ENCODE results near the gene LCN10.
"Not testable (repeated sequence)": the region's sequence is repeated elsewhere in the genome, so short reads cannot be mapped to it uniquely, and the experiment has no call there.

LCN10 gene

DNA sequence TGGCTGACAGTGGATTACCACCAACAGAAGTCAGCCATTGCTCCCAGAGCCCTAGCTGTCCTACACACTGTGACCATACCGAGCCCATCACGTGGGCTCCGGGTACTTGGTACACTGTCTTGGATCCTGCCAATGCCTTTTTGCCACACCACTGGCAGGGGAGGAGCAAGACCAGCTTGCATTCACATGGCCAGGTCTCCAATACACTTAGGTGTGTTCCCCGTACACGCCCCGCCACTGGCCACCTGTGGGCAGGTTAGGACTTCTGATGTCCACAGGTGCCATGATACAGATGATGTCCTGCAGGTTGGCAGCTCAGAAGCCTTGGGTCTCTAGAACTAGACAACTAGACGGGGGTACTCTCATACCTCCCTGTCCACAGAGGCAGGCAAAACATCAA lies 35.7 kb downstream of the LCN10 start:
- FAIRE-seq, result no peak
- no peak for DNase-seq (ENCODE audit: insufficient read length, low spot score)

DNA sequence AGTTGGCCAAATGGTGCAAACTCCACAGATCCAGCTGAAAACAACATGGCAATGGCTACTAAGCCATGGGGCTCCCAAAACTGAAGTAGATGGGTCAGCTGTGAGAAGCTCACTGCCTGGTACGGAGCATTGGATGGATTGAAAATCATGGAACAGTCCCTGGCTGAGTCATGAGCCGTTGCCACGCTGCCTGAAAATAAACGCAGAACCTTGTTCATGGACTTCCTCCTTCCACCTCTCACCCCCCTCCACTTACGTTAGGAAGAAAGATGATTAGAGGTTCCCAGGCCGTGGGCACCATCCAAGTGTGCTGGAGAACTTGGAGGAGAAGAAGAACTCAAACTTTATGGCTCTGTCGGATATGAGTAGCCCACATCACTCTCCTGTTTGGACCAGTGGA lies 37.2 kb downstream of the LCN10 start:
- DNase-seq (ENCODE audit: insufficient read length, low spot score), result no peak
- no peak for FAIRE-seq

DNA sequence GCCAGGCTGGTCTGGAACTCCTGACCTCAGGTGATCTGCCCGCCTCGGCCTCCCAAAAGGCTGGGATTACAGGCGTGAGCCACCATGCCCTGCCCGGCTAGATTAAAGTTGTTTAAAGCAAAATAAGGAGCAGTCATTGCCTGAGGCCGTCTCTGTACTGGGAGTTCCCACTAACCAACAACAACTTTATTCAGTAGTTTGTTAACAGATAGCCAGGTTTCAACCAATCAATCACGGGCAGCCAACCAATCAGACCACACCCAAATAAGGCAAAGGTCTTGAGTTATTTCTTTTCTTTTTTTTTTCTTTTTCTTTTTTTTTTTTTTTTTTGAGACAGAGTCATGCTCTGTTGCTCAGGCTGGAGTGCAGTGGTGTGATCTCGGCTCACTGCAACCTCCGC lies 38.0 kb downstream of the LCN10 start:
- FAIRE-seq; DNase-seq (ENCODE audit: insufficient read length, low spot score): not testable (repeated sequence)

DNA sequence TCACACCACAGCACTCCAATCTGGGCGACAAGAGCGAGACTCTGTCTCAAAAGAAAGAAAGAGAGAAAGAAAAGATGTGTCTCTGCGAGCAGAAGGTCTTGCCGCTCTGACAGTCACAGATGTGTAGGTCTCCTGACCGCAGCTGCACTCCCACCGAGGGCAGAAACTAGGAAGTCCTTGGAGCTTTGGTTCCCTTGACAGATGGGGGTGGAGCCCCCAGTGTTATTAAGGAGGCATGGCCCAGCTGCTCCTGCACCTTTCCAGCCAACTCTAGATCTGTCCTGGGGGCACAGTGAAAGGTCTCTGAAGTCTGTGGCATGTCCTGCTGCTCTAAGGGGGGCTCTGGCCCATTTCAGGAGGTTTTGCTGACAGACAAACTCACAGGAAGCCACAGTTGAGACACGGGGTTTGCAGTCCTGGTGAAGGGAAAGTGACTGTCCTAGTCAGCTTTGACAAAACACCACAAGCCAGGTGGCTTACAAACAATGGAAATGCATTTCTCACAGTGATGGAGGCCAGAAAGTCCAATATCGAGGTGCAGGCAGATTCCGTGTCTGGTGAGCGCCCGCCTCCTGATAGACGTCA lies 39.4 kb downstream of the LCN10 start:
- FAIRE-seq (no peak), DNase-seq (ENCODE audit: insufficient read length, low spot score) (no peak)

DNA sequence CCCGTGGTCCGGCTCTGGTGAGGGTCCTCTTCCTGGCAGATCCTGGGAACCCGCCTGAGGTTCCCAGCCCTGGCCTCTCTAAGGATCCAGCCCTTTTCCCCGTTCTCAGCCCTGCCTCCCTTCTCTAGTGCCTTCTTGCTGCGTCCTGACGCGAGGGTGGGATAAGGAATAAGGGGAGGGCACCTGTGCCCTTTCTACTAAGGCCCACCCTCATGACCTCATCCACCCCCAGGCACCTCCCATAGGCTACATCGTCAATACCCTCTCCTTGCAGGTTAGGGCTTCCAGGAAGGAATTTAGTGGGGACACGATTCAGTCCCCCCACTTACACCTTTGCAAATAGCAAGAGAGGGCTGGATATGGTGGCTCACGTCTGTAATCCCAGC lies 41.1 kb downstream of the LCN10 start:
- FAIRE-seq, result no peak
- DNase-seq (ENCODE audit: insufficient read length, low spot score), result no peak

DNA sequence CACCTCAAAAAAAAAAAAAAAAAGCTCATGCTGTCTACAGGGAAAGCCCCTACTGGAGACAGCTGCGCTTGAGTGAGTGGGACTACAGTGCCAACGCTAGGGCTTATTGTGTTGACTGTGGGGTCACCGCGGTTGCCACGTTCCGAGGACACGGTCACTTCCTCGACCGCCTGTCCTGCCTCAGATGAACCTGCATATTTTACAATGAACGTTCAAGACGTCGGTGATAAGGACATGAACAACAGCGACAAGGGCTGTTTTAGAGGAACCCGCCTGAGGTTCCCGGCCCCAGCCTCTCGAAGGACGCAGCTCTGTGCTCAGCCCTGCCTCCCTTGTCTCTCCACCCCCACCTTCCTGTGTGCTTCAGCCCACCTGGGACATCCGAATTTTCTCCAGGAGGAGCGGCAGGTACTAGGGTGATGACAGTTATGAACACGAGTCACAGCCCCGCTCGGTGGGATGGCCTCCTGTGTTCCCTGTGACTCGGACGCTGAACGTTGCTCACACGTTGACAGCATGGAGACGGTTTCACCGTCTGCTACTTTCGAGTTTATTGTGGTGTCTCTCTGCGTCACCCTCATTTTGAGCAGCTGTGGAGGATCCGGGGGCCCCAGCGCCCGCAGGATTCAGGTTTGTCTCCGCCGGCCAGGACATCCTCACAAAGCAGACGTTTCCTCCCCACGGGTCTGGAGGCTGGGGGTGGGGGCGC lies 41.6 kb downstream of the LCN10 start:
- FAIRE-seq, result peak; percentile 80
- DNase-seq (ENCODE audit: insufficient read length, low spot score), result peak; percentile 68

DNA sequence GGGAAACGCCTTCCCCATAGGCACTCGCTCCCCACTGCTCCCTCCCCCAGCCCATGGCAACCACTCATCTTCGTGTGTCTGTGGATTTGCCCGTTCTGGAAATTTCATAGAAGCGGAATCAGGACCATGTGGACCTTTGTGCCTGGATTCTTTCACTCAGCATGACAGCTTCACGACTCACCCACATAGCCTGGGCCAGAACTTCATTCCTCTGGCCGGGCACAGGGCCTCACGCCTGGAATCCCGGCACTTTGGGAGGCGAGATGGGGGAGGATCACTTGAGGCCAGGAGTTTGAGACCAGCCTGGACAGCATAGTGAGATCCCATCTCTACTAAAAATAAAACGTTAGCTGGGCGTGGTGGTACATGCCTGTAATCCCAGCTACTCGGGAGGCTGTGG lies 42.4 kb downstream of the LCN10 start:
- FAIRE-seq (no peak), DNase-seq (ENCODE audit: insufficient read length, low spot score) (no peak)

DNA sequence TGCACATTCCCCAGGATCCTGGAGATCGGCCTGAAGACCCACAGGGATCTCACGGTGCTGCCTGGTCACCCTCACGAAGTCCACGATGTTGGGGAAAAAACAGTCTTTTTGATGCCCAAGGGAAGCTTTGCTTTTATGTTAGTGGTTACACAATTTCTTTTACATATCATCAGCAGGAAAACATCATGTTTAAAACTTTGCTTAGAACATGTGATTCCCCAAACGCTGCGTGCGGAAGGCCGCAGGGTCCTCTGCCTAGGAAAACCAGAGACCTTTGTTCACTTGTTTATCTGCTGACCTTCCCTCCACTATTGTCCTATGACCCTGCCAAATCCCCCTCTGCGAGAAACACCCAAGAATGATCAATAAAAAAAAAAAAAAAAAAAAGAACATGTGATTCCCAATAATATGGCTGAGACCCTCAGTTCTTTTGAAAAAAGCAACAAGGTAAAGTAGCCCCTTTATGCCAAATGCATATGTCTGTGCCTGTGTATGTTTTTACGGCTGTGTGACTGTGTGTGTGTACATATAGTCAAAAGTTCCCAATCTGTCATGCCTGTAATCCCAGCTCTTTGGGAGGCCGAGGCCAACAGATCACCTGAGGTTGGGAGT lies 44.0 kb downstream of the LCN10 start:
- DNase-seq (ENCODE audit: insufficient read length, low spot score), result no peak

DNA sequence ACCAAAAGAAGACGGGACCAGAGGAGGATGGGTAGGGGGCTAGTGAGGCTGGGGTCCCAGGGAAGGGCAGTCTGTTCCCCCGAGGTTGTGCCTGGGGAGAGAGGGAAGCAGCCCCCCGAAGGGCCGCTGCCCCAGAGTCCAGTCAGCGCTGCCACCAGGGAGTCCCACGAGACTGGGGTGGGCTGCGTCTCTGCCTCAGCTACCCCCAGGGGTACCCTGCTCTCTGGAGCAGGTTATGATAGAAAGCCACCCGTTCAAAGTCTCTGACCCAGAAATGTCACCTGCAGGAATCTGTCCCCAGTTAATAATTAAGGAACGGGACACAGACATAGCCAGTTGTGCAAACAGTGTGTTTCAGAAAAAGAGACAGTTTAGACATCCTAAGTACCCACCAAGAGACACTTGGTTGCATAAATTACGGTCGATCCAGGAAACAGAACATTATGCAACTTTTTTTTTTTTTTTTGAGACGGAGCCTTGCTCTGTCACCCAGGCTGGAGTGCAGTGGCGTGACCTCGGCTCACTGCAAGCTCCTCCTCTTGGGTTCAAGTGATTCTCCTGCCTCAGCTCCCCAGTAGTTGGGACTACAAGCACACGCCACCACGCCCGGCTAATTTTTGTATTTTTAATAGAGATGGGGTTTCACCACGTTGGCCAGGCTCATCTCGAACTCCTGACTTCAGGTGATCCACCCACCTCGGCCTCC lies 44.8 kb downstream of the LCN10 start:
- DNase-seq (ENCODE audit: insufficient read length, low spot score), result no peak
- no peak for FAIRE-seq

More for the DNA sequence above, 44.0 kb downstream of the LCN10 start:
- no peak for FAIRE-seq

DNA sequence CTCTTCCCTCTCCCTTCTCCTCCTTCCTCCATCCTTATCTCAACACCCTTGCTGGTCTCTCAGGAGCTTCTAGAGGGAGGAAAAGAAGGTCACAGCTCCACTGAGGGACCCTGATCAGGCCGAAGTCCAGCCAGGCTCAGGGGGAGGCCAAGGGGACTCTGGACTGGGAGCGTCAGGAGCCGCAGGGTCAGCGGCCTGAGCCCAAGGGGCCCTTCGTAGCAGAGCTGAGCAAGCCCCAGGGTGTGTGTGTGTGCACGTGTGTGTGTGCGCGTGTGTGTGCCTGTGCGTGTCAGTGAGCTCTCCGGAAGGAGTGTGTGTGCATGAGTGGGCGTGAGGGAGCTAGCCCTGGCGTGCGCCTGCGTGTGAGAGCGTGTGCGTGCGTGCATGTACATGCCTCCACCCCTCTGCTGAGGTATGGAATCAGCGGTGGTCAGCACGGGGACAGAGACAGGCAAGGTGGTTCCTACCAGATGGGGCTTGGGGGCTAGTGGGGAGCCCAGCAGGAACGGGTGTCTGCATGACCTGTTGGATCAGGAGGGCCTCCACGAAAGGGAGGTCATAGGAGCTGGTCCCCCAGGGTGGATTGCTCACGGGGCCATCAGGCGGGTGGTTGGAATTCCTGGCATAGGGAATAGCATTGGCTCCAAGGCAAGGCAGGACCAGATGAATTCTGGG lies 45.5 kb downstream of the LCN10 start:
- FAIRE-seq, result no peak
- no peak for DNase-seq (ENCODE audit: insufficient read length, low spot score)

DNA sequence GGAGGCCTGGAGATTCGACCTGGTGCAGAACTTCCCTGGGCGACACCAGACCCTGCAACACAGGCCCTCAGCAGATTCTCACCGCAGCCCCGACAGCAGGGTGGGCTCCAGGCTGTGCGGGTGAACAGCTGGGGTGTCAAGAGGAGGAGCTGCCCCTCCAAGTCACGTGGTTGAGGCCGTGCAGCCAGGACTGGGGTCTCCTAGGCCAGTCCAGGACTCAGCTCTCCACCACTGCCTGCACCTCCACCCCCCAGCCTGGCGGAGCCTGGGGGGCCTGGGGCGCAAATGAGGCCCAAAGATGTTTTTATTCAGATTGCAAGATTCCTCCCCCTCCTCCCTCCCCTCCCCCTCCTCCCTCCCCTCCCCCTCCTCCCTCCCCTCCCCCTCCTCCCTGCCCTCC lies 46.2 kb downstream of the LCN10 start:
- DNase-seq (ENCODE audit: insufficient read length, low spot score), result no peak
- no peak for FAIRE-seq

DNA sequence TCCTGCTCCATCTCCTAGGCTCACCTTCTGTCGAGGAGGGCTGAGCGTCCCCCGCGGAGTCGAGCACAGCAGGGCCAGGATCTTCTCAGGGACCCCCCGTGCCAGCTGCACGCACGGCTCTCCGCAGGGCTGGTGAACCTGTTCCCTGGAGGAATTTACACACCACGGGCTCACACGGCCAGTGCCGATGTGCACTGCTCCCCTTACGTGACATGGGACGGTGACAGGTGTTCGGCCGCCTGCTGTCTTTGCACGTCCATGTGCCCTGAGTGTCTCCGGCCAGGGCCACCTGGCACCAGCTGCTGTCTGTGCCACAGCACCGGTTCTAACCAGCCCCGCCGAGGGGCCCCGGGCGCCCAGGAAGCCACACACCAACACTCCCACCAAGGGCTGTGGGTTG lies 46.8 kb downstream of the LCN10 start:
- DNase-seq (ENCODE audit: insufficient read length, low spot score) (no peak), FAIRE-seq (no peak)

DNA sequence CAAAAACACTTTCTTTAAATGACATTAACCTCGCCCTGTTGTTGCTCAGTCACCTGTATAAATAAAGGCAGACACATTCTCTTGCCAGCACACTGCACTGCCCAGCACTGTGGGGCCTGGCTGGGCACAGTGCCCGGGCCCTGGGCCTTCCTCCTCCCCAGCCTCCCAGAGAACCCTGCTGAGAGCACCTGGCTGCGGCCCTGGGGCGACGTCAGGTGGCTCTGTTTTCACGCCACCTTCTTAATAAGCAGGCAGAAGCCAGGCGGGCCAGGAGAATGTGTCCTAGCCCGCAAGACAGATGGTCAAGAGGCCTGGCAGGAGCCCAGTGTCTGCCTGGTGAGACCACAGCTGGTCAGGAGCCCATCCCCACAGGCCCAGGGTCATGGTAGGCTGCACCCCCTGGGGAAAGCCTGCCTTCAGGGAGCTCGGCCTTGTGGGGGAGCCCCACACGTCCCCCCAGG lies 47.3 kb downstream of the LCN10 start:
- DNase-seq (ENCODE audit: insufficient read length, low spot score), result no peak
- no peak for FAIRE-seq

DNA sequence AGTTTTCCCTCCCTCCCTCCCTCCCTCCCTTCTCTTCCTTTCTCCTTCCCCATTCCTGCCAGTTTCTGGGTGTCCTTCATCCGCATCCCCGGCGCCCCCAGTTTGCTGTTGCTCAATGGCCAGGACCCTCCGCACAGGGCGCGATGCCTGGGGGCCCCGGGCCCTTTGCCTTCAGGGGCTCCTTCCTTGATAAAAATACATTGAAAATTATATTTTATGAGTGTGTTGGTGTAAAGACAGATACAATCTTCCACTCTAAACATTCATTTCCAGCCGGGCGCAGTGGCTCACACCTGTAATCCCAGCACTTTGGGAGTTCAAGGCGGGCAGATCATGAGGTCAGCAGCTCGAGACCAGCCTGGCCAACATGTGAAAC lies 47.9 kb downstream of the LCN10 start:
- no peak for FAIRE-seq

DNA sequence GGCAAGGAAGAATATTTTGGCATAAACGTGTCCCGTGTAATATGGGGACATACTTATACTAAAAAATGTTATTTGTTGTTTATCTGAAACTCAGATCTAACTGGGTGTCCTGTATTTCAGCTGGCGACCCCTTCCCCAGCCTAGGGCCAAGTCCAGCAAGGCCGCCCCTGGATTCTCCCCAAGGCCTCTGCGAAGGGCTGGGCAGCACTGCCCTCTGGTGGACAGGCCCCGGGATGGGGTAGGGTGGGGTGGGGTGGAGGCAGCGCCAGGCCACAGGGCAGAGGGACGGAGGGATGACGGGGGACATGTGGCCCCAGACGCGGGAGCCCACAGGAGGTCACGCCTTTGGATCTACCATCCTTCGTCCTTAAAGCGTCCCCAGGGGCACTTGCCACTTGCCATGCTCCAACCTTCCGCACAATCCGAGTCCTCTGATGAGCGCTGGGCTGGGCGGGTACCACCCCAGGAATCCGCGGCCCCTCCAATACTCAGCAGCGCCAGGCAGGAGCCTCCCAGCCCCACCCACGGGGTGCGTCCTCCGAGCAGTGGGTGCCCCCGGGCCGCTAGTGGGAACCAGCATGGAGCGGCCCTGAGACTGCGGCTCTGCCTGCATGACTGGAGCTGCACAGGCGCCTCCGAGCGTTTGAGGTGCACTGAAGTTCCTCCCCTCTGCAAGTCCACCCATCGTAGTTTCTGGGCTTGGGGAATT lies 48.4 kb downstream of the LCN10 start:
- FAIRE-seq, result no peak
- DNase-seq (ENCODE audit: insufficient read length, low spot score), result no peak

More for the DNA sequence above, 47.9 kb downstream of the LCN10 start:
- DNase-seq (ENCODE audit: insufficient read length, low spot score), result no peak

DNA sequence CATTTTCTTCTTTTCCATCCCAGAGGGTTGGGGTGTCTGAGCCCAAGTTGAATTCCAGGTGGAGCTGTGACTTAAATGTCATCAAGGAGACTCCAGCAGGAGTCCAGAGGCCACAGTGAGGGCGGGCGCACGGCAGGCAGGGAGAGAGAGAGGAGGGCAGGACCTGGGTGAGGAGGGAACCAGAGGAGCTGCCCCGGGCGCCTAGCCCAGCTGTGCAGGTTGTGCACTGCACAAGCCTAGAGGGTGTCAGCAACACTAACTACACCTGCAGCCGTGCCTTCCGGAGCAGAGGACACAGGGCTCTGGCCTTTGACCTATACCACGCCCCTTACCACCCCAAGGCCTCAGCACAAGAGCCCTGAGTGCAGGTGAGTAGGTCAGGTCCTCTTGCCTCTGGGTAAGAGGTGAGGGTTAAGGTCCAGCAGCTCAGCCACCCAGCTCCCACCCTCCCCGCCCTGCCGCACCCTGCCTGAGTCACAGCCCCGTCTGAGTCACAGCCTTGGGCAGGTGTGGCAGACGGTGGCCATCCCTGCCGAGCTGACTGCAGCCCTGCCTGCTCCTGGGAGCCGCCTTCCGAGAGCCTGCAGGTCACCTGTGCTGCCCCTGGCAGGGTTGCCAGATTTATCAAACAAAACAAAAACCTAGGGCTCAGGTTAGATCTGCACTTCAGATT lies 49.1 kb downstream of the LCN10 start:
- DNase-seq (ENCODE audit: insufficient read length, low spot score), result no peak
- no peak for FAIRE-seq

DNA sequence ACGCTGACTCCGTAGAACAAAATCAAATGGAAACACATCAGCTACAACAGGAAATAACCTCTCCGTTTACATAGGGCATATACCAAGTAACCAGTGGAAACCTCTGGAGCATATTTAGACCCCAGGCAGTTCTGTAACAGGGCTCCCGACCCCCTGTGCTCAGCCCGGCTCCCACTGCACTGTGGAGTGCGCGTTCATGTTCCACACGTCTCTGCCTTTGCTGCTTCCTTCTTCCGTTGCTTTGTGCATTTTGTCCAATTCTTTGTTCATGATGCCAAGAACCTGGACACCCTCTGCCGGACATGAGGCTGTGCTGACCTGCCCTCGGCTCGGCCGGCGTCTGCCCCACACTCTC lies 49.6 kb downstream of the LCN10 start:
- FAIRE-seq, result no peak
- DNase-seq (ENCODE audit: insufficient read length, low spot score), result no peak

DNA sequence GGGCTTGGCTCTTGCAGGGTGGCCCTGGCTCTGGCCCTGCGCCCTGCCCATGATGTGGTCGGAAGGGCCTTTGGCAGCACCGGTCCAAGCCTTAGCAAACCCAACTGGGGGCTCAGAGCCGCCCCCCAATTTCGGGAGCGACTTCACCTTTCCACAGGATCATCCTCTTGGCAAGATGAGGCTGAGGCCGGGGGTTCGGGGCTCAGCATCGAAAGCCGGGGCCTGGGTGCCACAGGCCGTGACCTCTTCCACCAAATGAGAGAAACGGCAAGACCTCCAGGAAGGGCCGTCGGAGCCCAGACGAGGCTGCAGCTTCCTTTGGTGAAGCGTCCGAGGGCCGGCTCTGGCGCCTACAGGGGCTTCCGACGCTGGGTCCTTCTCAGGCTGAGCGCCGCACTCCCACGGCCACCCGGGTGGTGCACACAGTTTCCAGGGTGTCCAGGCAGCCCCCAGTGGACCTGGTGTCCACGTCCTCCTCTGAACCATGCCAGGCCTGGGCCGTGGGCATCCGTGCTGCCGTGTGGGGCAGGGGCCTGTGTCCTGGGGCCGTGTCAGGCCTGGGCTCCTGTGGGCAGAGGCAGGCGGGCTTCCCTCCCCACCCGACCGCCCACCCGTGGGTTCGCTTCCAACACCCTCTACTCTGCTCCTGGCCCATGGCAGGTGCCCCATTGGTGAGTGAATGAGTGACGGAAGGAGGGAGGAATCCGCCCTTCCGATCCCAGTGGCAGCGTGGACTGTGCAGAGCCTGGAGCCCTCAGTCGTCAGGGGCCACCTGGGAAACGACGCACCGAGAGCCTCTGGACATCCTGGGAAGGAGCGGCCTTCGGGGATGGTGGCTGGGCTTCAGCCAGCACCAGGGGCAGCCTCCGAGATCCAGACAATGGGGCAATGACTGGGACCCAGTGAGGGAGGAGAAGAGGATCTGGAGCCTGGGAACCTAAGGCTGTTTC lies 50.3 kb downstream of the LCN10 start:
- DNase-seq (ENCODE audit: insufficient read length, low spot score) (no peak), FAIRE-seq (no peak)
